Retinal pigment epithelial cell (primary cell): Measurements from ENCODE around the gene STK24.

ENCODE experiments used
- DNase-seq: peaks from one replicate; pipeline ENCODE4 v3.0.0-alpha.2; 2010; ENCODE audit warnings: low read depth
- H3K4me3 ChIP-seq: 2 replicates; pipeline ENCODE4 v1.5.1; 2011; ENCODE audit warnings: mild to moderate bottlenecking, low read length, control low read depth, moderate library complexity
- CTCF ChIP-seq: conservative IDR thresholded peaks from 2 replicates; pipeline ENCODE4 v1.5.1; 2011; ENCODE audit warnings: low read depth, low read length, control low read depth, inconsistent platforms

The STK24 gene

GRCh38 chr13:98523455-98524102, 53.3 kb downstream of the STK24 start:
- TF ChIP-seq CTCF, result no peak
- DNase-seq, result no peak
- no peak overlapping the region for H3K4me3 ChIP-seq

- TF ChIP-seq CTCF, result no peak
- no peak for DNase-seq
- H3K4me3 ChIP-seq, result no peak overlapping the region
Observed at GRCh38 chr13:98522371-98522770, 54.5 kb downstream of the STK24 start.

GRCh38 chr13:98521461-98522247, 55.3 kb downstream of the STK24 start:
- no peak overlapping the region for H3K4me3 ChIP-seq
- no peak for DNase-seq
- TF ChIP-seq CTCF, result no peak

- TF ChIP-seq CTCF, result no peak
- H3K4me3 ChIP-seq, result no peak overlapping the region
- peak; percentile 27 for DNase-seq
Observed at GRCh38 chr13:98520674-98521449, 56.0 kb downstream of the STK24 start.

- no peak overlapping the region for H3K4me3 ChIP-seq
- no peak for TF ChIP-seq CTCF
- DNase-seq, result no peak
Observed at GRCh38 chr13:98519976-98520375, 56.9 kb downstream of the STK24 start.

- TF ChIP-seq CTCF, result no peak
- H3K4me3 ChIP-seq, result no peak overlapping the region
- no peak for DNase-seq
Observed at GRCh38 chr13:98517576-98518310, 59.2 kb downstream of the STK24 start.
